RCC 7860 (cell line): ENCODE results near the gene ADAM17.
"Not testable (repeated sequence)": the region's sequence is repeated elsewhere in the genome, so short reads cannot be mapped to it uniquely, and the experiment has no call there.

Experiments
- DNase-seq: peaks from one replicate; pipeline ENCODE4 v3.0.0-alpha.2; 2015; ENCODE audit warnings: low spot score
- FAIRE-seq: peaks from 2 replicates; lab custom pipeline; 2012; peaks lifted over from hg19 to GRCh38; lab: Jason Lieb, UNC

ADAM17 gene

GRCh38 chr2:9570182-9571060 lies 14.8 kb upstream of the ADAM17 start:
- DNase-seq, result no peak
- FAIRE-seq, result no peak

- DNase-seq (peak; percentile 82), FAIRE-seq (peak; percentile 94)
Observed at GRCh38 chr2:9565436-9566153, 10.0 kb upstream of the ADAM17 start.

GRCh38 chr2:9560628-9561027 lies 5.0 kb upstream of the ADAM17 start:
- no peak for DNase-seq
- no peak for FAIRE-seq

- no peak for DNase-seq
- no peak for FAIRE-seq
Observed at GRCh38 chr2:9558948-9559381, 3.3 kb upstream of the ADAM17 start.

- no peak for DNase-seq
- FAIRE-seq, result no peak
Observed at GRCh38 chr2:9556121-9556743, 602 bp upstream of the ADAM17 start.

- peak; percentile 52 for DNase-seq
- no peak for FAIRE-seq
Observed at GRCh38 chr2:9554921-9555296, 721 bp downstream of the ADAM17 start.

GRCh38 chr2:9552219-9553178 lies 3.1 kb downstream of the ADAM17 start:
- peak; percentile 37 for DNase-seq
- FAIRE-seq, result peak; percentile 58

- DNase-seq, FAIRE-seq: not testable (repeated sequence)
Observed at GRCh38 chr2:9550859-9551391, 4.7 kb downstream of the ADAM17 start.

- DNase-seq, result no peak
- no peak for FAIRE-seq
Observed at GRCh38 chr2:9549420-9549819, 6.2 kb downstream of the ADAM17 start.

GRCh38 chr2:9548506-9548905 lies 7.1 kb downstream of the ADAM17 start:
- DNase-seq, result no peak
- FAIRE-seq, result no peak

- DNase-seq (no peak), FAIRE-seq (no peak)
Observed at GRCh38 chr2:9547262-9547991, 8.2 kb downstream of the ADAM17 start.

GRCh38 chr2:9545502-9545901 lies 10.1 kb downstream of the ADAM17 start:
- DNase-seq, result no peak
- no peak for FAIRE-seq

- FAIRE-seq (no peak), DNase-seq (no peak)
Observed at GRCh38 chr2:9543557-9543956, 12.1 kb downstream of the ADAM17 start.

- FAIRE-seq (no peak), DNase-seq (no peak)
Observed at GRCh38 chr2:9539531-9539930, 16.1 kb downstream of the ADAM17 start.

- FAIRE-seq, result no peak
- no peak for DNase-seq
Observed at GRCh38 chr2:9538000-9538507, 17.6 kb downstream of the ADAM17 start.

GRCh38 chr2:9536504-9536903 lies 19.1 kb downstream of the ADAM17 start:
- FAIRE-seq, result no peak

GRCh38 chr2:9535177-9535576 lies 20.5 kb downstream of the ADAM17 start:
- DNase-seq (no peak), FAIRE-seq (peak; percentile 36)

More at GRCh38 chr2:9536504-9536903, 19.1 kb downstream of the ADAM17 start:
- no peak for DNase-seq

GRCh38 chr2:9533663-9534062 lies 22.0 kb downstream of the ADAM17 start:
- FAIRE-seq (no peak), DNase-seq (no peak)

GRCh38 chr2:9532421-9532820 lies 23.2 kb downstream of the ADAM17 start:
- no peak for FAIRE-seq
- DNase-seq, result no peak
